C4-2B (cell line): Measurements from ENCODE around the gene PRH2.

Source experiments
- H3K27ac ChIP-seq: fragments of 450-650 bp; 2 replicates; pipeline ENCODE4 v1.5.1; 2017
- CTCF ChIP-seq: fragments of 450-650 bp; conservative IDR thresholded peaks from 2 replicates; pipeline ENCODE4 v1.5.1; 2017; ENCODE audit warnings: mild to moderate bottlenecking
- ZFX ChIP-seq: fragments of 450-650 bp; IDR thresholded peaks from 2 replicates; pipeline ENCODE4 v1.6.1; 2017

Gene PRH2

GRCh38 chr12:10928746-10929286 is at the start of gene PRH2:
Gene PRH2, plus strand, starts transcription at chr12:10929236. Its CDS starts 38 bp downstream, at chr12:10929274.
- H3K27ac ChIP-seq = no peak within 1 kb of the TSS
- TF ChIP-seq ZFX (no peak), CTCF (no peak)

- TF ChIP-seq ZFX (no peak), CTCF (no peak)
- H3K27ac ChIP-seq = no peak within 1 kb of the TSS
Measured at GRCh38 chr12:10884086-10884725, 44.8 kb upstream of the PRH2 start, which contains the start of gene PRH1. Gene PRH1, minus strand, starts transcription at chr12:10884255. Its CDS starts 38 bp downstream, at chr12:10884217.

GRCh38 chr12:10889226-10889625 is 39.8 kb upstream of the PRH2 start:
- no peak overlapping the region for H3K27ac ChIP-seq
- TF ChIP-seq ZFX = no peak
- no peak for TF ChIP-seq CTCF

GRCh38 chr12:10891937-10892336 is 37.1 kb upstream of the PRH2 start:
- no peak for TF ChIP-seq CTCF
- H3K27ac ChIP-seq = no peak overlapping the region

GRCh38 chr12:10896854-10897253 is 32.2 kb upstream of the PRH2 start:
- H3K27ac ChIP-seq = no peak overlapping the region
- TF ChIP-seq ZFX (no peak), CTCF (no peak)

- H3K27ac ChIP-seq = no peak overlapping the region
- TF ChIP-seq ZFX (no peak), CTCF (no peak)
Measured at GRCh38 chr12:10900530-10900929, 28.5 kb upstream of the PRH2 start.

- no peak overlapping the region for H3K27ac ChIP-seq
- TF ChIP-seq CTCF (no peak), ZFX (no peak)
Measured at GRCh38 chr12:10900972-10901371, 28.1 kb upstream of the PRH2 start.
